Spleen (tissue), 7 donors: Measurements from ENCODE around the gene DUSP8.

Experiments
- CTCF ChIP-seq, 11 experiments: fragments of 200-600 bp in 7 of 11; fragments of 450-650 bp in 4 of 11; sonication (generic) in 4 of 11; IDR thresholded peaks in 8 of 11; conservative IDR thresholded peaks in 3 of 11; 1 replicate in 7 of 11; 2 replicates in 4 of 11; pipeline versions ENCODE4 v1.4.0 to v1.8.0; 2016 to 2021; ENCODE audit warnings: antibody characterized with exemption in 11 of 11, inconsistent platforms in 4 of 11, mild to moderate bottlenecking in 1 of 11
- POLR2A ChIP-seq, 3 donors: fragments of 450-650 bp; IDR thresholded peaks; one replicate each; pipeline ENCODE4 v1.5.1; 2017; ENCODE audit warnings: antibody characterized with exemption in 3 of 3, mild to moderate bottlenecking in 1 of 3
- POLR2AphosphoS5 ChIP-seq, 3 donors: sonication (generic); formaldehyde crosslinking; IDR thresholded peaks; one replicate each; pipeline ENCODE4 v1.5.1; 2017; ENCODE audit warnings: antibody characterized with exemption in 3 of 3
- donor health status: DM: no; HTN: no; CAD: no; lungs with moderate emphysema.
- donor health status: DM: no; HTN: no; CAD: no.
- donor health status: DM: no; HTN: no; CAD: no.

DNA sequence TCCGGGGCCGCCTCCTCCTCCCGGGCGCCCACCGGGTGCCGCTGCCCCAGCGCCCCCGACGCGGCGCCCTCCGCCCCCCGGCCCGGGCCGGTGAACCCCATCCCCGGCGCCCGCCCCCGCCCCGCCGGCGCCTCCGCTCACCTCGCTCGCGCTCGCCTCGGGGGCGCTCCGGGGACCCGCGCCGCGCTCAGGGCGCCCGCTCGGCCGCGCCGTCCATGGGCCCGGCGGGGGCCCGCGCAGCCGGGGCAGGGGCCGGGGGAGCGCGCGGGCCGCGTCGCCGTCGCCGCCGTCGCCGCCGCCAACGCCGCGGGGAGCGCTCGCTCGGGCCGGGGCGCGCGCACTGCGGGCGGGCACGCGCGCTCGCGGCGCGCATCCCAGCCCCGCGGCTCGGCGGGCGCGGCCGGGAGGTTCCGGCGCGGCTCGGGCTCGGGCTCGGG, 293 bp downstream of the DUSP8 start:
- TF ChIP-seq CTCF (IDR thresholded peaks at IDR 0.05 in 8 of 11, conservative IDR thresholded peaks at IDR 0.05 in 3 of 11) (no peak), POLR2A (IDR thresholded peaks at IDR 0.05) (no peak), POLR2AphosphoS5 (IDR thresholded peaks at IDR 0.05) (no peak)
